SU-DHL-6 (cell line): ENCODE data around the gene AGAP1.

Source experiments
- H2AFZ ChIP-seq: fragments of 200-600 bp; sonication (generic); 2 replicates; pipeline ENCODE4 v1.6.1; 2014; ENCODE audit warnings: low read depth, mild to moderate bottlenecking, moderate library complexity, mixed read lengths, antibody characterized with exemption, low read length; ENCODE audit not compliant: severe bottlenecking
- H3F3A ChIP-seq: fragments of 200-600 bp; shearing (Covaris generic); 2 replicates; pipeline ENCODE4 v1.6.0; 2016; ENCODE audit warnings: antibody characterized with exemption, mild to moderate bottlenecking; ENCODE audit not compliant: insufficient read depth
- H3K27ac ChIP-seq: fragments of 200-600 bp; sonication (generic); 2 replicates; pipeline ENCODE4 v1.5.1; 2016; ENCODE audit warnings: low read depth, mild to moderate bottlenecking, low read length, moderate library complexity, mixed read lengths
- H3K27me3 ChIP-seq: fragments of 200-600 bp; sonication (generic), shearing (Covaris generic); 2 replicates; pipeline ENCODE4 v1.6.0; 2014; ENCODE audit warnings: mild to moderate bottlenecking, low read length
- H3K36me3 ChIP-seq: fragments of 200-600 bp; sonication (generic); 2 replicates; pipeline ENCODE4 v1.6.1; 2014; ENCODE audit warnings: mild to moderate bottlenecking, low read length, mixed read lengths
- H3K4me2 ChIP-seq: fragments of 300-600, 200-600 bp; shearing (Covaris generic), sonication (generic); 2 replicates; pipeline ENCODE4 v1.6.0; 2014; ENCODE audit warnings: low read length, low read depth, mild to moderate bottlenecking; ENCODE audit not compliant: poor library complexity, severe bottlenecking
- H3K4me3 ChIP-seq: fragments of 200-600 bp; sonication (generic); 2 replicates; pipeline ENCODE4 v1.5.1; 2014; ENCODE audit warnings: antibody characterized with exemption, low read length, mild to moderate bottlenecking, mixed read lengths; ENCODE audit not compliant: insufficient read depth, poor library complexity, severe bottlenecking
- H3K79me2 ChIP-seq: fragments of 200-600 bp; sonication (generic); 2 replicates; pipeline ENCODE4 v1.6.1; 2014; ENCODE audit warnings: mild to moderate bottlenecking, low read length, moderate library complexity; ENCODE audit not compliant: insufficient read depth
- H3K9ac ChIP-seq: fragments of 200-600 bp; sonication (generic); 2 replicates; pipeline ENCODE4 v1.7.0; 2014; ENCODE audit warnings: mild to moderate bottlenecking, low read length
- H3K9me2 ChIP-seq: fragments of 200-600 bp; sonication (generic); replicated peaks from 2 replicates; pipeline ENCODE4 v1.6.1; 2014; ENCODE audit warnings: low read length; ENCODE audit not compliant: insufficient read depth
- H3K9me3 ChIP-seq: fragments of 200-600 bp; sonication (generic); 2 replicates; pipeline ENCODE4 v1.6.1; 2014; ENCODE audit warnings: low read length, mixed read lengths; ENCODE audit not compliant: insufficient read depth
- H4K20me1 ChIP-seq: fragments of 200-600 bp; sonication (generic); 2 replicates; pipeline ENCODE4 v1.6.1; 2014; ENCODE audit warnings: low read depth, mild to moderate bottlenecking, antibody characterized with exemption, low read length, moderate library complexity, mixed read lengths
- EZH2phosphoT487 ChIP-seq: fragments of 200-600 bp; sonication (generic), shearing (Covaris generic); conservative IDR thresholded peaks from 2 replicates; pipeline ENCODE4 v1.6.1; 2018; ENCODE audit warnings: mild to moderate bottlenecking, antibody characterized with exemption, low read length, moderate library complexity, mixed read lengths
- TF ChIP-seq, protein P1 (sequence below): fragments of 200-600 bp; sonication (generic); IDR thresholded peaks from one replicate; pipeline ENCODE4 v1.5.1; 2017; ENCODE audit warnings: antibody characterized with exemption, mild to moderate bottlenecking, low read length, moderate library complexity; ENCODE audit not compliant: insufficient read depth, poor library complexity, severe bottlenecking

Gene AGAP1

DNA sequence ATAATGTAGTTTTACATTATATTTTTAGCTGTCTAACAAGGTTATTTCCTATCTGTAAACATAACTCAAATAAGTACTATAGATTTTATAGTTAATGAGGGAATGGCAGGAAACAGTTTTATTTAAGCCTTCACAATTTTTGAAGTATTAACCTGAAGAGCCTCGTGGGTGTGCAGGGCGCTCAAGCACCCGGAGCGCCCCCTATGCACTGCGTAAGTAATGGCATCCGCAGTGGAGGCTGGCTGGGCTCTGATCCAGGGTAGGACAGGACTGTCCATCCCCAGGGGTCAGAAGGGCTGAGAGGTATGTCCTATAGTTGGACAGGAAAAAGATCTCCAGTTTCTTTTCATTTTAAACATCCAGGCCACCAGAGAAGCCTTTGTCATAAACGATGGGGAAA lies 682.6 kb downstream of the AGAP1 start:
- Histone ChIP-seq H3K9me3 (no peaks in the 10 kb centered on the region), H3K4me3 (no peak overlapping the region), H2AFZ (no peak overlapping the region), H3K9me2 (no peaks in the 10 kb centered on the region), H3K4me2 (no peak overlapping the region), H3F3A (no peaks in the 10 kb centered on the region), H3K79me2 (no peaks in the 10 kb centered on the region), H3K36me3 (no peaks in the 10 kb centered on the region), H4K20me1 (no peaks in the 10 kb centered on the region), H3K27ac (no peak overlapping the region), H3K27me3 (no peaks in the 10 kb centered on the region), H3K9ac (no peak overlapping the region)
- TF ChIP-seq EZH2phosphoT487 = no peak
- TF ChIP-seq, protein P1, sequence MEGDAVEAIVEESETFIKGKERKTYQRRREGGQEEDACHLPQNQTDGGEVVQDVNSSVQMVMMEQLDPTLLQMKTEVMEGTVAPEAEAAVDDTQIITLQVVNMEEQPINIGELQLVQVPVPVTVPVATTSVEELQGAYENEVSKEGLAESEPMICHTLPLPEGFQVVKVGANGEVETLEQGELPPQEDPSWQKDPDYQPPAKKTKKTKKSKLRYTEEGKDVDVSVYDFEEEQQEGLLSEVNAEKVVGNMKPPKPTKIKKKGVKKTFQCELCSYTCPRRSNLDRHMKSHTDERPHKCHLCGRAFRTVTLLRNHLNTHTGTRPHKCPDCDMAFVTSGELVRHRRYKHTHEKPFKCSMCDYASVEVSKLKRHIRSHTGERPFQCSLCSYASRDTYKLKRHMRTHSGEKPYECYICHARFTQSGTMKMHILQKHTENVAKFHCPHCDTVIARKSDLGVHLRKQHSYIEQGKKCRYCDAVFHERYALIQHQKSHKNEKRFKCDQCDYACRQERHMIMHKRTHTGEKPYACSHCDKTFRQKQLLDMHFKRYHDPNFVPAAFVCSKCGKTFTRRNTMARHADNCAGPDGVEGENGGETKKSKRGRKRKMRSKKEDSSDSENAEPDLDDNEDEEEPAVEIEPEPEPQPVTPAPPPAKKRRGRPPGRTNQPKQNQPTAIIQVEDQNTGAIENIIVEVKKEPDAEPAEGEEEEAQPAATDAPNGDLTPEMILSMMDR = no peak

DNA sequence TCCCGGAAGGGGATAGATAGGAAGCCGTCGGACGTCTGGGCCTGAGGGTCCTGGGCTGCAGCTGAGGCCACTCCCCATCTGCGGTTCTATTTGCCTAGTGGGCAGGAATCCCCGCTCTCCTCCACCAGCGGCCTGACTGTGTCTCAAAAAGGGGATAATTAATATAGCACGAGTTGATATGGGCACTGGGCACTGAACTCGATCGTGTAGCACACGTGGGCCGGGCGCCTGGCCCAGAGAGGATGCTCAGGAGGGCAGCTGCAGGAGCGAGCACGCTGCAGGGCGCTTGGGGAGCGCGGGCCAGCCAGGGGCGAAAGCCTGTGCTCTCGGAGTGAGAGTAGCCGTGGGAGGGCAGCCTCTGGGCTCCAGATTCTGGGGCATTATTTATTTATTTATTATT lies 683.1 kb downstream of the AGAP1 start:
- no peak overlapping the region for H3K4me3 ChIP-seq
- no peak overlapping the region for H2AFZ ChIP-seq
- H3K79me2 ChIP-seq = no peaks in the 10 kb centered on the region
- H4K20me1 ChIP-seq = no peaks in the 10 kb centered on the region
- H3K9me3 ChIP-seq = no peaks in the 10 kb centered on the region
- no peaks in the 10 kb centered on the region for H3K36me3 ChIP-seq
- H3F3A ChIP-seq = no peaks in the 10 kb centered on the region
- no peaks in the 10 kb centered on the region for H3K27me3 ChIP-seq
- no peak overlapping the region for H3K4me2 ChIP-seq
- TF ChIP-seq, protein P1 = no peak
- TF ChIP-seq EZH2phosphoT487 = no peak
- H3K27ac ChIP-seq = no peak overlapping the region
- no peak overlapping the region for H3K9ac ChIP-seq
- H3K9me2 ChIP-seq = no peaks in the 10 kb centered on the region

DNA sequence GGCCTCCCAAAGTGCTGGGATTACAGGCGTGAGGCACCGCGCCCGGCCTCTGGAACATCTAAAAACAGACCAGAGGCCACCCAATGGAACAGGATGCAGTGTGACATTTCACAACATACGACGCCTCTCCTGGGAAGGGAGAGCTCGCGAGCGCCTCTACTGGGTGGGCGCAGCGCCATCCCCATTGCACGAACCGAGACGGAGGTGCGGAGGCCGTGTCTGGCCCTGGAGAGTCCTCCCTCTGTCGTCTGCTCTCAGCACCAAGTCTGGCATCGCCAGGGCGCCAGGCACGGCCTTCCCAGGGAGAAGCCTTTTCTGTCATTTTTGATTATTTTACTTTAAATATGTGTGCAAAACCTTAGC lies 683.7 kb downstream of the AGAP1 start:
- H3K4me3 ChIP-seq = no peak overlapping the region
- H4K20me1 ChIP-seq = no peaks in the 10 kb centered on the region
- no peaks in the 10 kb centered on the region for H3K27me3 ChIP-seq
- no peaks in the 10 kb centered on the region for H3F3A ChIP-seq
- H2AFZ ChIP-seq = no peak overlapping the region
- no peaks in the 10 kb centered on the region for H3K9me3 ChIP-seq
- H3K9me2 ChIP-seq = no peaks in the 10 kb centered on the region
- H3K79me2 ChIP-seq = no peaks in the 10 kb centered on the region
- H3K36me3 ChIP-seq = no peaks in the 10 kb centered on the region
- no peak overlapping the region for H3K27ac ChIP-seq
- H3K9ac ChIP-seq = no peak overlapping the region
- no peak for TF ChIP-seq EZH2phosphoT487
- TF ChIP-seq, protein P1 = no peak
- H3K4me2 ChIP-seq = no peak overlapping the region
